Neural progenitor cell (in vitro differentiated cells): ENCODE results near the gene ANGPTL7. TPM values are rescaled to one million over a fixed set of nuclear protein-coding genes. Genes with fewer than 3 reads are reported as not detected.

Experiments used
- DNase-seq: peaks from one replicate; pipeline ENCODE4 v3.0.0-alpha.2; 2016; ENCODE audit warnings: low spot score
- H2AFZ ChIP-seq: fragments of 200-600 bp; sonication (generic); replicated peaks from 2 replicates; pipeline ENCODE4 v1.6.1; 2016; ENCODE audit warnings: antibody characterized with exemption
- H3F3A ChIP-seq: fragments of 200-600 bp; sonication (generic); 2 replicates; pipeline ENCODE4 v1.6.1; 2016; ENCODE audit warnings: antibody characterized with exemption, low read depth
- H3K27ac ChIP-seq: fragments of 200-600 bp; sonication (generic); 2 replicates; pipeline ENCODE4 v1.5.1; 2016; ENCODE audit warnings: mild to moderate bottlenecking
- H3K27me3 ChIP-seq: fragments of 200-600 bp; sonication (generic); 2 replicates; pipeline ENCODE4 v1.6.1; 2016; ENCODE audit warnings: mild to moderate bottlenecking, moderate library complexity
- H3K36me3 ChIP-seq: fragments of 200-600 bp; sonication (generic); 2 replicates; pipeline ENCODE4 v1.5.1; 2016
- H3K4me1 ChIP-seq: fragments of 200-600 bp; sonication (generic); 2 replicates; pipeline ENCODE4 v1.6.1; 2016; ENCODE audit warnings: mixed run types
- H3K4me2 ChIP-seq: fragments of 200-600 bp; sonication (generic); 2 replicates; pipeline ENCODE4 v1.6.1; 2016
- H3K4me3 ChIP-seq: fragments of 200-600 bp; sonication (generic); 2 replicates; pipeline ENCODE4 v1.5.1; 2016
- H3K79me2 ChIP-seq: fragments of 200-600 bp; sonication (generic); 2 replicates; pipeline ENCODE4 v1.6.1; 2016; ENCODE audit warnings: low read depth
- H3K9ac ChIP-seq: fragments of 200-600 bp; sonication (generic); 2 replicates; pipeline ENCODE4 v1.6.1; 2016
- H3K9me3 ChIP-seq: fragments of 200-600 bp; sonication (generic); 2 replicates; pipeline ENCODE4 v1.5.1; 2016; ENCODE audit warnings: low read depth
- H4K20me1 ChIP-seq: fragments of 200-600 bp; sonication (generic); 2 replicates; pipeline ENCODE4 v1.6.1; 2016; ENCODE audit warnings: low read depth
- H3K27ac Mint-ChIP-seq: 3 replicates; pipeline ENCODE4 v1.8.0; 2021; ENCODE audit warnings: mixed read lengths
- H3K27me3 Mint-ChIP-seq: 2 replicates; pipeline ENCODE4 v1.8.0; 2022; ENCODE audit warnings: low read depth, mild to moderate bottlenecking, inconsistent platforms, moderate library complexity, mixed read lengths; ENCODE audit not compliant: insufficient read depth
- H3K36me3 Mint-ChIP-seq: 3 replicates; pipeline ENCODE4 v1.8.0; 2021; ENCODE audit warnings: mixed read lengths
- H3K4me1 Mint-ChIP-seq: 3 replicates; pipeline ENCODE4 v1.8.0; 2021; ENCODE audit warnings: mixed read lengths
- H3K4me3 Mint-ChIP-seq: 3 replicates; pipeline ENCODE4 v1.8.0; 2021; ENCODE audit warnings: mild to moderate bottlenecking, moderate library complexity, mixed read lengths
- H3K9me3 Mint-ChIP-seq: 3 replicates; pipeline ENCODE4 v1.8.0; 2020; ENCODE audit warnings: mixed read lengths
- EZH2 ChIP-seq: fragments of 200-600 bp; sonication (generic); IDR thresholded peaks from 2 replicates; pipeline ENCODE4 v1.6.1; 2017; ENCODE audit warnings: antibody characterized with exemption, mild to moderate bottlenecking, moderate library complexity
- EZH2phosphoT487 ChIP-seq: fragments of 200-600 bp; sonication (generic); IDR thresholded peaks from 2 replicates; pipeline ENCODE4 v1.6.1; 2017; ENCODE audit warnings: antibody characterized with exemption
- total RNA-seq: library from RNA; depleted of rRNA; stranded (reverse); fragments of >200 nt; gene quantifications from 2 replicates; pipeline ENCODE4 v1.2.3, GENCODE V29; 2015; ENCODE audit warnings: low replicate concordance
- TF ChIP-seq, protein P1 (sequence below): fragments of 200-600 bp; sonication (generic); IDR thresholded peaks from 2 replicates; pipeline ENCODE4 v1.5.1; 2017; ENCODE audit warnings: antibody characterized with exemption, mild to moderate bottlenecking

Gene ANGPTL7
- total RNA-seq, 1 donor from 2014 or later, result not detected

DNA sequence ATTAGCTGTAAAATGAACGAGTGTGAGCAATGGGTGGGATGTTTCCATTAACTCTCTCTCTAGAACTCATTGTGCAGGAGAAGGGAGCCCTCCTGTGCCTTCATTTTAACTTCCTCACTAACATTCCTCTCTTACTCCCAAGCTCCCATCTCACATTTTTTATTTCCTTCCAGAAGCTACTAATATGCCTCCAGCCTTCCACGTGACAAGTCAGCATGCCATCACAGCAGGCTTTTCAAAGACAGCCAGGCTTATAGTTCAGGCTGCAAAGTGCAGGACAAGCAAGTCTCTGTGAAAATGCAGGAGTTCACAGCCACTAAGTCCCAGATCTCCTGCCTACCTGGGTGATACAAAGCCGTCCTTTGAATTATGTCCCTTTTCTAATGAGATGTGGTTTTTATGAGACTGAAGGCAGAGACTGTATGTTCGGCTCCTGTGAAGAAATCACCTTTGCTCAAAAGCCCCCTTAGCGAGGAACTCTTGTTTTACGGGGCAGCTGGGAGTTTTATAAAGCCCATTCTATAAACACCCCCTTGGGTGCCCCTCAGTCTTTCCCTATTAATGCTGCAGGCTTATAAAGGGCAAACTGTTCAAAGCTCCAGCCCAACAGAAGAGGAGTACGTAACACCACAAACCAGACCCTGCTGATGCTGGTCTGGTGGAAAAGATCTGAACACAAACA, 14.8 kb upstream of the ANGPTL7 start:
- Histone ChIP-seq H3K9me3 (no peaks in the 10 kb centered on the region), H3K9ac (no peak overlapping the region), H3F3A (peaks cover 13% of the 10 kb centered on the region), H2AFZ (no peak overlapping the region), H3K4me3 (no peak overlapping the region), H3K27ac (no peak overlapping the region), H3K4me1 (peaks cover 32% of the 10 kb centered on the region), H3K79me2 (no peaks in the 10 kb centered on the region), H3K4me2 (no peak overlapping the region), H4K20me1 (peaks cover 43% of the 10 kb centered on the region), H3K27me3 (no peaks in the 10 kb centered on the region), H3K36me3 (no peaks in the 10 kb centered on the region)
- Mint-ChIP-seq H3K4me3 (no peak overlapping the region), H3K36me3 (peaks cover 8% of the 10 kb centered on the region), H3K27me3 (peaks cover 4% of the 10 kb centered on the region), H3K4me1 (peaks cover 12% of the 10 kb centered on the region), H3K27ac (peak overlapping the region; percentile 64), H3K9me3 (no peaks in the 10 kb centered on the region)
- DNase-seq, result no peak
- TF ChIP-seq EZH2, result no peak
- TF ChIP-seq, protein P1, sequence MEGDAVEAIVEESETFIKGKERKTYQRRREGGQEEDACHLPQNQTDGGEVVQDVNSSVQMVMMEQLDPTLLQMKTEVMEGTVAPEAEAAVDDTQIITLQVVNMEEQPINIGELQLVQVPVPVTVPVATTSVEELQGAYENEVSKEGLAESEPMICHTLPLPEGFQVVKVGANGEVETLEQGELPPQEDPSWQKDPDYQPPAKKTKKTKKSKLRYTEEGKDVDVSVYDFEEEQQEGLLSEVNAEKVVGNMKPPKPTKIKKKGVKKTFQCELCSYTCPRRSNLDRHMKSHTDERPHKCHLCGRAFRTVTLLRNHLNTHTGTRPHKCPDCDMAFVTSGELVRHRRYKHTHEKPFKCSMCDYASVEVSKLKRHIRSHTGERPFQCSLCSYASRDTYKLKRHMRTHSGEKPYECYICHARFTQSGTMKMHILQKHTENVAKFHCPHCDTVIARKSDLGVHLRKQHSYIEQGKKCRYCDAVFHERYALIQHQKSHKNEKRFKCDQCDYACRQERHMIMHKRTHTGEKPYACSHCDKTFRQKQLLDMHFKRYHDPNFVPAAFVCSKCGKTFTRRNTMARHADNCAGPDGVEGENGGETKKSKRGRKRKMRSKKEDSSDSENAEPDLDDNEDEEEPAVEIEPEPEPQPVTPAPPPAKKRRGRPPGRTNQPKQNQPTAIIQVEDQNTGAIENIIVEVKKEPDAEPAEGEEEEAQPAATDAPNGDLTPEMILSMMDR, result no peak
- no peak for TF ChIP-seq EZH2phosphoT487

DNA sequence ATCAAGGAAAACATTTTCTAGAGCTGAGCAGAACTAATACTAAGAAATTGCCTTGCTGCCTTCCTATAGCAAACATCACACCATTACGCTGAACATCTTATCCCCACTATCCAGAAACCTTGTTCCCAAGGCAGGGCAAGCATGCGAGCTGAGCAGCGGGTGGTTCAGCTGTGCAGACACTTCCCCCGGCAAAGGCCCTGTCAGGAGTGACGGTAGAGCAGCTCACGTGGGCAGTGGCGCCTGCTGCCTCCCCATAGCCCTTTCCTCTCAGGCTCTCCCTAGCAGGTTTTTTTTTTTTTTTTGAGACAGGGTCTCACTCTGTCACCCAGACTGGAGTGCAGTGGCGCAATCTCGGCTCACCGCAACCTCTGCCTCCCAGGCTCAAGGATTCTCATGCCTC, 13.7 kb upstream of the ANGPTL7 start:
- H3K27ac Mint-ChIP-seq, result no peak overlapping the region
- peaks cover 36% of the 10 kb centered on the region for H3K4me1 ChIP-seq
- no peaks in the 10 kb centered on the region for H3K27me3 ChIP-seq

DNA sequence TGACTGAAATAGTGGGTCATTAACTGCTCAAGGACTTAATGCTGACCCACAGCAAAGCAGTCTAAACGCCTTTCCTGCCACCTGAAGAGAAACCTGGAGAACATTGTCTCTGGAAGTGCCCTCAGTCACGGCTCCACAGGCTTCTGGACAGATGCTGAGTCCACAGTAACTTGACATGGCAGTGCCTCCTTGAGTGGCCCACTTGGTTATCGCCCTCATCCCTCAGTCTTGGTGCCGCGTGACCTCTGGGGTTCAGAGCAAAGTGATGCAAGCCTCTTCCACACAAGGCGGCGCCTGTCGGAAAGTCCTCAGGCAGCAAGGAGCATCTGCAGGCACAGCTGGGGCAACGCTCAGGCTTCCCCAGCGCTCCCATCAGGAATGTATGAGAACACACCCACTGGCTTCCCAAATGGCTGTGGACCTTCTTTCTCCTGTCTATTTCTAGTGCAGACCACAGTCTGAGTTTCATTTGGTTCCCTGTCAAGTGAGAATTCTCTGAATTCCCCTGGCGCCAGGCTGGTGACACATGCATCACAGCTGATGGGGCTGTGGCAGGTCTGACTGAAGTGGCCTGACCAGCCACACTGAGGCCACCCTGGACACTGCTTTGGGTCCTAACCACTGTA, 13.0 kb upstream of the ANGPTL7 start:
- no peaks in the 10 kb centered on the region for H3K79me2 ChIP-seq
- no peak for DNase-seq
- H3K4me3 ChIP-seq, result no peak overlapping the region
- H3K36me3 Mint-ChIP-seq, result peaks cover 8% of the 10 kb centered on the region
- peaks cover 4% of the 10 kb centered on the region for H3K27me3 Mint-ChIP-seq
- H3K27ac Mint-ChIP-seq, result no peak overlapping the region
- H3K9me3 Mint-ChIP-seq, result no peaks in the 10 kb centered on the region
- no peak overlapping the region for H3K4me3 Mint-ChIP-seq
- H3K27ac ChIP-seq, result no peak overlapping the region
- H3K9me3 ChIP-seq, result no peaks in the 10 kb centered on the region
- H3F3A ChIP-seq, result peaks cover 13% of the 10 kb centered on the region
- peaks cover 36% of the 10 kb centered on the region for H3K4me1 ChIP-seq
- TF ChIP-seq EZH2phosphoT487, result no peak
- TF ChIP-seq, protein P1, result no peak
- TF ChIP-seq EZH2, result no peak
- peaks cover 39% of the 10 kb centered on the region for H4K20me1 ChIP-seq
- H3K4me2 ChIP-seq, result no peak overlapping the region
- no peaks in the 10 kb centered on the region for H3K36me3 ChIP-seq
- no peak overlapping the region for H3K9ac ChIP-seq
- H2AFZ ChIP-seq, result no peak overlapping the region
- H3K27me3 ChIP-seq, result no peaks in the 10 kb centered on the region
- peaks cover 12% of the 10 kb centered on the region for H3K4me1 Mint-ChIP-seq

More for the DNA sequence above, 13.7 kb upstream of the ANGPTL7 start:
- H3K4me3 ChIP-seq, result no peak overlapping the region
- H4K20me1 ChIP-seq, result peaks cover 39% of the 10 kb centered on the region
- peaks cover 13% of the 10 kb centered on the region for H3F3A ChIP-seq
- H3K9me3 ChIP-seq, result no peaks in the 10 kb centered on the region
- no peak overlapping the region for H3K4me2 ChIP-seq
- H3K36me3 Mint-ChIP-seq, result peaks cover 8% of the 10 kb centered on the region
- no peak overlapping the region for H3K4me3 Mint-ChIP-seq
- no peak overlapping the region for H3K9ac ChIP-seq
- H2AFZ ChIP-seq, result no peak overlapping the region
- H3K36me3 ChIP-seq, result no peaks in the 10 kb centered on the region
- no peaks in the 10 kb centered on the region for H3K9me3 Mint-ChIP-seq
- H3K79me2 ChIP-seq, result no peaks in the 10 kb centered on the region
- TF ChIP-seq EZH2phosphoT487 (no peak), EZH2 (no peak)
- TF ChIP-seq, protein P1, result no peak
- H3K27ac ChIP-seq, result no peak overlapping the region
- peaks cover 4% of the 10 kb centered on the region for H3K27me3 Mint-ChIP-seq
- DNase-seq, result no peak
- H3K4me1 Mint-ChIP-seq, result peaks cover 12% of the 10 kb centered on the region
